ENCODE data around the gene DNAJC1. TPM values are rescaled to one million over a fixed set of nuclear protein-coding genes. Genes with fewer than 3 reads are reported as not detected.
"Not testable (repeated sequence)": the region's sequence is repeated elsewhere in the genome, so short reads cannot be mapped to it uniquely, and the experiment has no call there.

DNAJC1 gene
- total and polyA plus RNA-seq, 2 of the 4 experiments (the other 2 are of a cell fraction) = 12.7 to 13.3 TPM

- 60% methylated on average over 1 of the region's 3 CpGs; no CpG with 5 or more reads in 1 of the 2 experiments for WGBS, 2 experiments (ENCODE audit: extremely low coverage in 2 of 2, insufficient read length in 1 of 2)
- H3K36me3 ChIP-seq (ENCODE audit: control insufficient read depth, insufficient read depth, low read length); H3K9ac ChIP-seq (ENCODE audit: low read depth, low read length); H3K27ac ChIP-seq (ENCODE audit: insufficient read depth, low read length); intact Hi-C loops (cut with micrococcal nuclease); dilution Hi-C loops (cut with HindIII; ENCODE audit: low sequenced_read_pairs, unreplicated experiment); ATAC-seq (ENCODE audit: low read depth); H3K23ac ChIP-seq (ENCODE audit: low read depth, low read length); H2AK9ac ChIP-seq (replicated peaks; ENCODE audit: low read depth, low read length, poor library complexity); H3K9me3 ChIP-seq (ENCODE audit: control insufficient read depth, insufficient read depth, low read length); H4K8ac ChIP-seq (ENCODE audit: low read depth in 2 of 2, low read length in 2 of 2); H4K20me1 ChIP-seq (ENCODE audit: insufficient read depth, low read length); H2BK5ac ChIP-seq (ENCODE audit: low read depth, low read length, poor library complexity, severe bottlenecking); H3K79me1 ChIP-seq (ENCODE audit: low read depth in 1 of 2, low read length in 2 of 2); BruUV-seq (replicated peaks); H3K18ac ChIP-seq (ENCODE audit: low read depth, low read length); in situ Hi-C loops (cut with MboI; ENCODE audit: low sequenced_read_pairs); H2BK120ac ChIP-seq (ENCODE audit: low read depth, low read length); H3K27me3 ChIP-seq (ENCODE audit: control insufficient read depth, insufficient read depth, low read length); DNase-seq; H3K56ac ChIP-seq (ENCODE audit: extremely low read depth, insufficient read depth, low read length); H3K4me2 ChIP-seq (ENCODE audit: low read depth, low read length); H4K91ac ChIP-seq (ENCODE audit: insufficient read depth, low read depth, low read length); H4K5ac ChIP-seq (ENCODE audit: low read depth, low read length); H2BK15ac ChIP-seq (ENCODE audit: low read depth, low read length); H3K14ac ChIP-seq (replicated peaks; ENCODE audit: low read depth, low read length); H3K4ac ChIP-seq (ENCODE audit: low read depth, low read length); POLR2A ChIA-PET (ENCODE audit: unreplicated experiment); CTCF ChIA-PET; H3K9me1 ChIP-seq (ENCODE audit: insufficient read depth, low read length); H3K4me1 ChIP-seq (ENCODE audit: control insufficient read depth, insufficient read depth, low read length); H2BK20ac ChIP-seq (ENCODE audit: low read depth, low read length); H3K4me3 ChIP-seq (ENCODE audit: insufficient read depth, low read depth, low read length); H2AFZ ChIP-seq (replicated peaks; ENCODE audit: low read length, poor library complexity); H2AK5ac ChIP-seq (ENCODE audit: low read depth, low read length): not testable (repeated sequence)
Observed at GRCh38 chr10:22032268-22032667, 28.7 kb upstream of the DNAJC1 start.

All from IMR-90 (cell line).